Measurements from ENCODE around the gene NOSIP. TPM values are rescaled to one million over a fixed set of nuclear protein-coding genes. Genes with fewer than 3 reads are reported as not detected.

NOSIP gene
- total and polyA plus RNA-seq, 10 of the 15 experiments (the other 5 are each of a cell fraction or from before 2014, with no cell fraction given) = 7.2 to 85.5 (median 48.4) TPM

DNA sequence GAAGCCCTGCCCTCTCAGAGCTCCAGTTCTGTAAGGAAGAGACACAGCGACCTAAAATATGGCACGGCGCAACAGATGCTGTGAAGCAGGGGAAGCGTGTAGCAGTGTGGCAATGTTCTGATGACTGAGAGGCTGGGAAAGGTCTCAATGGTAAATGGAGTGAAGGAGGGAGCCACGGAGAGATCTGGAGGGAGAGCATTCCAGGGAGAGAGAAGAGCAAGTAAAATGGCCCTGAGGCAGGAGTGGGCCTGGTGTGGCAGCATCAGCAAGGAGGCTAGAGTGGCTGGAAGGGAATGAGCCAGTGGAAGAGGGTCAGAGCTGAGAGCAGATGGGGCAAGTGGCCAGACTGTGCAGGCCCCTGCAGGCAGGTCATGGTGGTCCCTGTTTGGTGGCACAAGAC lies 36.2 kb downstream of the NOSIP start (continued):
- TF ChIP-seq PAX5 (IDR thresholded peaks at IDR 0.05; ENCODE audit: borderline replicate concordance, low read depth, low read length) (no peak), SREBF1 (IDR thresholded peaks at IDR 0.05; ENCODE audit: low read length) (no peak), RBBP5 (conservative IDR thresholded peaks at IDR 0.05) (no peak)

DNA sequence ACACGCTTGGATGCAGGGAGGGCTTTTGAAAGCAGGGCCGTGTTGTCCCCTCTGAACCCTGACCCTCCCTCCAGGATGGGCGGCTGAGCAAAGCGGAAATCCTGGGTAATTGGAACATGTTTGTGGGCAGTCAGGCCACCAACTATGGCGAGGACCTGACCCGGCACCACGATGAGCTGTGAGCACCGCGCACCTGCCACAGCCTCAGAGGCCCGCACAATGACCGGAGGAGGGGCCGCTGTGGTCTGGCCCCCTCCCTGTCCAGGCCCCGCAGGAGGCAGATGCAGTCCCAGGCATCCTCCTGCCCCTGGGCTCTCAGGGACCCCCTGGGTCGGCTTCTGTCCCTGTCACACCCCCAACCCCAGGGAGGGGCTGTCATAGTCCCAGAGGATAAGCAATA lies 37.3 kb downstream of the NOSIP start:
- ChIA-PET SMC1A (ENCODE audit: uncharacterized antibody, unreplicated experiment) (no interaction called here), CTCF (interaction anchor here (0.8 to 1.2 kb wide), 2 partner anchors 27 to 463 kb away, joined by 3 read pairs; no protein-coding TSS in a partner anchor), RAD21 (ENCODE audit: unreplicated experiment) (no interaction called here), POLR2A (no interaction called here)
- Histone ChIP-seq H3K4me2 (ENCODE audit: control insufficient read depth, insufficient read depth) (no peak overlapping the region), H2AFZ (ENCODE audit: control insufficient read depth, low read depth, low read length) (no peak overlapping the region), H3K4me1 (ENCODE audit: control insufficient read depth, insufficient read depth, low read length) (no peaks in the 10 kb centered on the region), H3K4me3 (no peak overlapping the region), H3K36me3 (ENCODE audit: control insufficient read depth in 2 of 2, insufficient read depth in 2 of 2, low read length in 1 of 2) (no peaks in the 10 kb centered on the region), H3K9me3 (replicated peaks; ENCODE audit: control insufficient read depth, insufficient read depth, low read length) (no peaks in the 10 kb centered on the region), H4K20me1 (ENCODE audit: control insufficient read depth, insufficient read depth) (no peaks in the 10 kb centered on the region), H3K27ac (ENCODE audit: control insufficient read depth, insufficient read depth) (no peak overlapping the region), H3K27me3 (replicated peaks in 1 of 2; ENCODE audit: control insufficient read depth in 2 of 2, insufficient read depth in 2 of 2, low read length in 1 of 2) (no peaks in the 10 kb centered on the region), H3K9ac (ENCODE audit: control insufficient read depth, insufficient read depth, low read length) (no peak overlapping the region), H3K79me2 (ENCODE audit: control insufficient read depth, insufficient read depth, low read length) (no peaks in the 10 kb centered on the region)
- intact Hi-C loops (cut with micrococcal nuclease; ENCODE audit: unreplicated experiment) (no loop called here), in situ Hi-C loops (cut with MboI) (loop anchor here (5.0 kb wide), 1 partner anchor 36 kb away; no protein-coding TSS in a partner anchor)
- TF ChIP-seq PAX5 (IDR thresholded peaks at IDR 0.05; ENCODE audit: borderline replicate concordance, low read depth, low read length) (no peak), MXI1 (IDR thresholded peaks at IDR 0.05; ENCODE audit: low read depth, low read length) (no peak)
- no TSS peak for BruUV-seq (replicated peaks)
- FAIRE-seq = no peak
- DNase-seq (ENCODE audit: low read depth, low spot score) = no peak
- no peak for ATAC-seq
- WGBS (ENCODE audit: insufficient coverage, insufficient replicate concordance, low lambda C conversion rate, missing lambda C conversion rate) = 69% methylated on average over 14 of the region's 14 CpGs

DNA sequence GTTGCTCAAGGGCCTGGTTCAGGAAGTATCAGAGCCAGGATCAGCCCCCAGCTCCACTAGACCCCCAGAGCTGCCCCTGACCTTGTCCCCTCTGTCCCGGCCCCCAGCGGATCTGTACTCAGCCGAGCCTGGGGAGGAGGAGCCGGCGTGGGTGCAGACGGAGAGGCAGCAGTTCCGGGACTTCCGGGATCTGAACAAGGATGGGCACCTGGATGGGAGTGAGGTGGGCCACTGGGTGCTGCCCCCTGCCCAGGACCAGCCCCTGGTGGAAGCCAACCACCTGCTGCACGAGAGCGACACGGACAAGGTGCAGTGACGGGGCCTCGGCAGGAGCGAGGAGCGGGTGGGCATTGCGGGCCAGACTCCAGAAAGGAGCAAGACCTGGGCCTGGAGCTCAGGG lies 37.9 kb downstream of the NOSIP start:
- no peaks in the 10 kb centered on the region for H3K36me3 ChIP-seq (ENCODE audit: control insufficient read depth in 2 of 2, insufficient read depth in 2 of 2, low read length in 1 of 2)
- TF ChIP-seq, protein P1, sequence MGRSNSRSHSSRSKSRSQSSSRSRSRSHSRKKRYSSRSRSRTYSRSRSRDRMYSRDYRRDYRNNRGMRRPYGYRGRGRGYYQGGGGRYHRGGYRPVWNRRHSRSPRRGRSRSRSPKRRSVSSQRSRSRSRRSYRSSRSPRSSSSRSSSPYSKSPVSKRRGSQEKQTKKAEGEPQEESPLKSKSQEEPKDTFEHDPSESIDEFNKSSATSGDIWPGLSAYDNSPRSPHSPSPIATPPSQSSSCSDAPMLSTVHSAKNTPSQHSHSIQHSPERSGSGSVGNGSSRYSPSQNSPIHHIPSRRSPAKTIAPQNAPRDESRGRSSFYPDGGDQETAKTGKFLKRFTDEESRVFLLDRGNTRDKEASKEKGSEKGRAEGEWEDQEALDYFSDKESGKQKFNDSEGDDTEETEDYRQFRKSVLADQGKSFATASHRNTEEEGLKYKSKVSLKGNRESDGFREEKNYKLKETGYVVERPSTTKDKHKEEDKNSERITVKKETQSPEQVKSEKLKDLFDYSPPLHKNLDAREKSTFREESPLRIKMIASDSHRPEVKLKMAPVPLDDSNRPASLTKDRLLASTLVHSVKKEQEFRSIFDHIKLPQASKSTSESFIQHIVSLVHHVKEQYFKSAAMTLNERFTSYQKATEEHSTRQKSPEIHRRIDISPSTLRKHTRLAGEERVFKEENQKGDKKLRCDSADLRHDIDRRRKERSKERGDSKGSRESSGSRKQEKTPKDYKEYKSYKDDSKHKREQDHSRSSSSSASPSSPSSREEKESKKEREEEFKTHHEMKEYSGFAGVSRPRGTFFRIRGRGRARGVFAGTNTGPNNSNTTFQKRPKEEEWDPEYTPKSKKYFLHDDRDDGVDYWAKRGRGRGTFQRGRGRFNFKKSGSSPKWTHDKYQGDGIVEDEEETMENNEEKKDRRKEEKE (IDR thresholded peaks at IDR 0.05) = no peak
- H4K20me1 ChIP-seq (ENCODE audit: control insufficient read depth, insufficient read depth) = no peaks in the 10 kb centered on the region
- ATAC-seq = no peak
- no peak for DNase-seq (ENCODE audit: low read depth, low spot score)
- H3K9ac ChIP-seq (ENCODE audit: control insufficient read depth, insufficient read depth, low read length) = no peak overlapping the region
- RAD21 ChIA-PET (ENCODE audit: unreplicated experiment) = no interaction called here
- H3K9me3 ChIP-seq (replicated peaks; ENCODE audit: control insufficient read depth, insufficient read depth, low read length) = no peaks in the 10 kb centered on the region
- no peak overlapping the region for H2AFZ ChIP-seq (ENCODE audit: control insufficient read depth, low read depth, low read length)
- no peaks in the 10 kb centered on the region for H3K79me2 ChIP-seq (ENCODE audit: control insufficient read depth, insufficient read depth, low read length)
- WGBS (ENCODE audit: insufficient coverage, insufficient replicate concordance, low lambda C conversion rate, missing lambda C conversion rate) = 68% methylated on average over 16 of the region's 16 CpGs
- no peaks in the 10 kb centered on the region; the same call in 1 of the 2 replicates for H3K4me1 ChIP-seq (ENCODE audit: control insufficient read depth, insufficient read depth, low read length)
- POLR2A ChIA-PET = no interaction called here
- no peaks in the 10 kb centered on the region for H3K27me3 ChIP-seq (replicated peaks in 1 of 2; ENCODE audit: control insufficient read depth in 2 of 2, insufficient read depth in 2 of 2, low read length in 1 of 2)
- H3K4me3 ChIP-seq = no peak overlapping the region
- CTCF ChIA-PET = interaction anchor here (1.2 to 1.4 kb wide), 2 partner anchors 27 to 35 kb away, joined by 3 read pairs; no protein-coding TSS in a partner anchor
- intact Hi-C loops (cut with micrococcal nuclease; ENCODE audit: unreplicated experiment) = no loop called here
- H3K4me2 ChIP-seq (ENCODE audit: control insufficient read depth, insufficient read depth) = no peak overlapping the region
- in situ Hi-C loops (cut with MboI) = loop anchor here (5.0 kb wide), 1 partner anchor 35 kb away; no protein-coding TSS in a partner anchor
- SMC1A ChIA-PET (ENCODE audit: uncharacterized antibody, unreplicated experiment) = no interaction called here
- no peak for FAIRE-seq
- H3K27ac ChIP-seq (ENCODE audit: control insufficient read depth, insufficient read depth) = no peak overlapping the region
- no TSS peak for BruUV-seq (replicated peaks)

Data from GM12878 (cell line).